ENCODE data around the gene ARSK.

Gene ARSK

DNA sequence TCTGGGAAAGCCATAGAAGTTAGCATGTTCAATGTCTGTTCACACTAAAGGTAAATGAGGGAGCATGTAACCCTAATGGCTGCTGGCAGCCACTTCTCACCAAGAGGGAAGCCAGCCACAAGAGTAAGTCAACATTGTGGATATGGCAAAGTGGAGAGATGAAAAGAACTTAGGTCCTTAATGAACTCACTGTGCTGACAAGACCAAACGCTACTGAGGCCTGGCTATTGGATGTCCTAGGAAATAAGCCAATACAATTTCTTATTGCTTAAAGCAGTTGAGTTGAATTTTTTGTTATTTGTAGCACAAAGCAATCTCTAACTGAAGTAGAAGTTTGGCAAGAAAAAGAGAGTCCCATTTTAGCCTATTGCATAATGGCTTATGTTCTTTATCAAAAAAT is 71.8 kb downstream of the ARSK start:
- no peaks in the 10 kb centered on the region for H3K36me3 ChIP-seq (ENCODE audit: control insufficient read depth in 1 of 2, insufficient read depth in 2 of 2, low read depth in 1 of 2, low read length in 2 of 2)
- H3K9ac ChIP-seq (ENCODE audit: low read length) = no peak overlapping the region
- no peak overlapping the region for H2AFZ ChIP-seq (ENCODE audit: low read depth, low read length)
- H3K18ac ChIP-seq (ENCODE audit: low read depth in 1 of 2, low read length in 2 of 2) = no peak overlapping the region
- H2BK15ac ChIP-seq (ENCODE audit: low read depth, poor library complexity, severe bottlenecking) = no peak overlapping the region
- no peak overlapping the region for H2AK5ac ChIP-seq (ENCODE audit: low read length, severe bottlenecking)
- H4K8ac ChIP-seq (ENCODE audit: low read length) = no peak overlapping the region
- H3K79me1 ChIP-seq (replicated peaks; ENCODE audit: low read length, poor library complexity, severe bottlenecking) = no peaks in the 10 kb centered on the region
- H3K4me2 ChIP-seq (ENCODE audit: low read length, poor library complexity, severe bottlenecking) = no peak overlapping the region
- no peak overlapping the region for H2BK120ac ChIP-seq (ENCODE audit: low read depth, low read length)
- no peak overlapping the region for H3K27ac ChIP-seq (ENCODE audit: low read length, poor library complexity, severe bottlenecking)
- no peak for DNase-seq
- H3K27me3 ChIP-seq (ENCODE audit: control insufficient read depth in 1 of 2, insufficient read depth in 1 of 2, low read length in 2 of 2) = no peaks in the 10 kb centered on the region
- no peak overlapping the region for H2BK5ac ChIP-seq (ENCODE audit: low read depth, low read length, poor library complexity, severe bottlenecking)
- no peak overlapping the region for H3K4ac ChIP-seq (ENCODE audit: low read depth in 1 of 2, low read length in 2 of 2)
- H3K4me3 ChIP-seq (ENCODE audit: insufficient read depth in 1 of 2, low read depth in 1 of 2, low read length in 2 of 2) = no peak overlapping the region
- no peak overlapping the region for H3K23ac ChIP-seq (ENCODE audit: low read length in 2 of 2)
- H3K14ac ChIP-seq (ENCODE audit: low read length in 2 of 2) = no peak overlapping the region
- H3K4me1 ChIP-seq (ENCODE audit: control insufficient read depth, insufficient read depth, low read depth, low read length) = no peaks in the 10 kb centered on the region
- 93% methylated on average over 1 of the region's 1 CpG for WGBS
- no peak overlapping the region for H2BK12ac ChIP-seq (ENCODE audit: low read length in 2 of 2)
- H4K91ac ChIP-seq (ENCODE audit: low read length) = no peak overlapping the region
- no peaks in the 10 kb centered on the region for H3K9me3 ChIP-seq (ENCODE audit: control insufficient read depth, low read length)

DNA sequence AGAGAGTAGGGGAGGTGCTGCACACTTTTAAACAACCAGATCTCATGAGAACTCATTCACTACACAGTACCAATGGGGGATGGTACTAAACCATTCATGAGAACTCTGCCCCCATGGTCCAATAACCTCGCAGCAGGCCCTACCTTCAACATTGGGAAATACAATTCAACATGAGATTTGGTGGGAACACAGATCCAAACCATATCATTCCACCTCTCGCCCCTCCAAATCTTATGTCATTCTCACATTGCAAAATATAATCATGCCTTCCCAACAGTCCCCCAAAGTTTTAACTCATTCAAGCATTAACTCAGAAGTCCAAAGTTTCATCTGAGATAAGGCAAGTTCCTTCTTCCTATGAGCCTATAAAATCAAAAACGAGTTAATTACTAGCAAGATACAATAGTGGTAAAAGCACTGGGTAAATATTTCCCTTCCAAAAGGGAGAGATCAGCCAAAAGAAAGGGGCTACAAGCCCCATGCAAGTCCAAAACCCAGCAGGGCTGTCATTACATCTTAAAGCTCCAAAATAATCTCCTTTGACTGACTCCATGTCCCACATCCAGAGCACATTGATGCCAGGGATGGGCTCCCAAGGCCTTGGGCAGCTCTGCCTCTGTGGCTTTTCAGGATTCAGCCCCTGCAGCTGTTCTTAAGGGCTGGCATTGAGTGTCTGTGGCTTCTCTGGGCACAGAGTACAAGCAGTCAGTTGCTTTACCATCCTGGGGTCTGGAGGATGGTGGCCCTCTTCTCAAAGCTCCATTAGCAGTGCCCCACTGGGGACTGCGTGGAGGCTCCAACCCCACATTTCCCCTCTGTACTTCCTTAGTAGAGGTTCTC is 73.3 kb downstream of the ARSK start:
- H3K14ac ChIP-seq (ENCODE audit: low read length in 2 of 2) = no peak overlapping the region
- H4K8ac ChIP-seq (ENCODE audit: low read length) = no peak overlapping the region
- no peak overlapping the region for H2BK5ac ChIP-seq (ENCODE audit: low read depth, low read length, poor library complexity, severe bottlenecking)
- H3K23ac ChIP-seq (ENCODE audit: low read length in 2 of 2) = no peak overlapping the region
- H2AFZ ChIP-seq (ENCODE audit: low read depth, low read length) = no peak overlapping the region
- H3K27ac ChIP-seq (ENCODE audit: low read length, poor library complexity, severe bottlenecking) = no peak overlapping the region
- H3K4me1 ChIP-seq (ENCODE audit: control insufficient read depth, insufficient read depth, low read depth, low read length) = peaks cover 2% of the 10 kb centered on the region
- H2BK15ac ChIP-seq (ENCODE audit: low read depth, poor library complexity, severe bottlenecking) = no peak overlapping the region
- H3K9ac ChIP-seq (ENCODE audit: low read length) = no peak overlapping the region
- H3K79me1 ChIP-seq (replicated peaks; ENCODE audit: low read length, poor library complexity, severe bottlenecking) = no peaks in the 10 kb centered on the region
- H2BK120ac ChIP-seq (ENCODE audit: low read depth, low read length) = no peak overlapping the region
- no peak overlapping the region for H3K4me3 ChIP-seq (ENCODE audit: insufficient read depth in 1 of 2, low read depth in 1 of 2, low read length in 2 of 2)
- 85% methylated on average over 4 of the region's 4 CpGs for WGBS
- H3K4me2 ChIP-seq (ENCODE audit: low read length, poor library complexity, severe bottlenecking) = no peak overlapping the region
- no peak for DNase-seq
- H2BK12ac ChIP-seq (ENCODE audit: low read length in 2 of 2) = no peak overlapping the region
- H3K4ac ChIP-seq (ENCODE audit: low read depth in 1 of 2, low read length in 2 of 2) = no peak overlapping the region
- no peak overlapping the region for H4K91ac ChIP-seq (ENCODE audit: low read length)
- H2AK5ac ChIP-seq (ENCODE audit: low read length, severe bottlenecking) = no peak overlapping the region
- H3K36me3 ChIP-seq (ENCODE audit: control insufficient read depth in 1 of 2, insufficient read depth in 2 of 2, low read depth in 1 of 2, low read length in 2 of 2) = no peaks in the 10 kb centered on the region
- no peak overlapping the region for H3K18ac ChIP-seq (ENCODE audit: low read depth in 1 of 2, low read length in 2 of 2)
- no peaks in the 10 kb centered on the region for H3K27me3 ChIP-seq (ENCODE audit: control insufficient read depth in 1 of 2, insufficient read depth in 1 of 2, low read length in 2 of 2)
- no peaks in the 10 kb centered on the region for H3K9me3 ChIP-seq (ENCODE audit: control insufficient read depth, low read length)

DNA sequence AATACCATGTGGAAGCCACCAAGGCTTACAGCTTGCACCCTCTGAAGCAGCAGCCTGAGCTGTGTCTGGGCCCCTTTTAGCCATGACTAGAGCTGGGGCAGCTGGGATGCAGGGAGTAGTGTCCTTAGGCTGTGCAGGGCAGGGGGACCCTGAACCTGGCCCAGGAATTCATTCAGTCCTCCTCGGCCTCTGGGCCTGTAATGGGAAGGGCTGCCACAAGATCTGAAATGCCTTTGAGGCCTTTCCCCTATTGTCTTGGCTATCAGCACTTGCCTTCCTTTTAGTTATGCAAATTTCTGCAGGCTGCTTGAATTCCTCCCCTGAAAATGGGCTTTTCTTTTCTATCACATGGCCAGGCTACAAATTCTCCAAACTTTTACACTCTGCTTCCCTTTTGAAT is 74.0 kb downstream of the ARSK start:
- Histone ChIP-seq H2BK12ac (ENCODE audit: low read length in 2 of 2) (no peak overlapping the region), H3K4me2 (ENCODE audit: low read length, poor library complexity, severe bottlenecking) (no peak overlapping the region), H3K14ac (ENCODE audit: low read length in 2 of 2) (no peak overlapping the region), H3K27me3 (ENCODE audit: control insufficient read depth in 1 of 2, insufficient read depth in 1 of 2, low read length in 2 of 2) (no peaks in the 10 kb centered on the region), H3K79me1 (replicated peaks; ENCODE audit: low read length, poor library complexity, severe bottlenecking) (no peaks in the 10 kb centered on the region), H3K36me3 (ENCODE audit: control insufficient read depth in 1 of 2, insufficient read depth in 2 of 2, low read depth in 1 of 2, low read length in 2 of 2) (no peaks in the 10 kb centered on the region), H3K23ac (ENCODE audit: low read length in 2 of 2) (no peak overlapping the region), H4K8ac (ENCODE audit: low read length) (no peak overlapping the region), H3K9me3 (ENCODE audit: control insufficient read depth, low read length) (no peaks in the 10 kb centered on the region), H2AFZ (ENCODE audit: low read depth, low read length) (no peak overlapping the region), H3K4me3 (ENCODE audit: insufficient read depth in 1 of 2, low read depth in 1 of 2, low read length in 2 of 2) (no peak overlapping the region), H2BK120ac (ENCODE audit: low read depth, low read length) (no peak overlapping the region), H2BK15ac (ENCODE audit: low read depth, poor library complexity, severe bottlenecking) (no peak overlapping the region), H2BK5ac (ENCODE audit: low read depth, low read length, poor library complexity, severe bottlenecking) (no peak overlapping the region), H3K9ac (ENCODE audit: low read length) (no peak overlapping the region), H2AK5ac (ENCODE audit: low read length, severe bottlenecking) (no peak overlapping the region), H3K4ac (ENCODE audit: low read depth in 1 of 2, low read length in 2 of 2) (no peak overlapping the region), H3K27ac (ENCODE audit: low read length, poor library complexity, severe bottlenecking) (no peak overlapping the region), H4K91ac (ENCODE audit: low read length) (no peak overlapping the region), H3K18ac (ENCODE audit: low read depth in 1 of 2, low read length in 2 of 2) (no peak overlapping the region), H3K4me1 (ENCODE audit: control insufficient read depth, insufficient read depth, low read depth, low read length) (peaks cover 2% of the 10 kb centered on the region)
- no peak for DNase-seq
- WGBS = 90% methylated on average over 1 of the region's 1 CpG

DNA sequence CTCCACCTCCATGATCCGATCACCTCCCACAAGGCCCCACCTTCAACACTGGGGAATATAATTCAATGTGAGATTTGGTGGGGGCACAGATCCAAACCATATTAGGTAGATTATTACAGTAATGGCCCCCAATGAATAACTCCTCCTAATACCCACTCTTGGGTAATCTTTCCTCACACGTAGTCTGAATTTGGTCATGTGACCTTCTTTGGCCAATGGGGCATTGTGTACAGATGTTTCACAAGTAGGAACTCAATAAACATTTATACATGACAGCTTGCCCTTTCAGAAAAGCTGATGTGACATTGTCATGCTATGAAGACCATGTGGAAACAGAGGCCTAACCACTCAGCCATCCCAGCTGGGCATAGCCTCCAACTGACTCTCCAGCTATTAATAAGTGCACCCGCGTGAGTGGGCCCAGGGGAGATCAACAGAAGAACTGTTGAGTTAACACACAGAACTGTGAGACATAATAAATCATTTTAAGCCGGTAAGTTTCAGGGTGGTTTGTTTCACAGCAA is 75.6 kb downstream of the ARSK start:
- H3K4me1 ChIP-seq (ENCODE audit: control insufficient read depth, insufficient read depth, low read depth, low read length) = peaks cover 2% of the 10 kb centered on the region
- H3K14ac ChIP-seq (ENCODE audit: low read length in 2 of 2) = no peak overlapping the region
- peak overlapping the region in 1 of 2 experiments; percentile 63 for H2BK12ac ChIP-seq (ENCODE audit: low read length in 2 of 2)
- peak overlapping the region in 1 of 2 experiments; percentile 48 for H3K18ac ChIP-seq (ENCODE audit: low read depth in 1 of 2, low read length in 2 of 2)
- no peak overlapping the region for H3K27ac ChIP-seq (ENCODE audit: low read length, poor library complexity, severe bottlenecking)
- no peaks in the 10 kb centered on the region for H3K36me3 ChIP-seq (ENCODE audit: control insufficient read depth in 1 of 2, insufficient read depth in 2 of 2, low read depth in 1 of 2, low read length in 2 of 2)
- H3K4ac ChIP-seq (ENCODE audit: low read depth in 1 of 2, low read length in 2 of 2) = no peak overlapping the region
- no peak overlapping the region for H2BK15ac ChIP-seq (ENCODE audit: low read depth, poor library complexity, severe bottlenecking)
- H3K9ac ChIP-seq (ENCODE audit: low read length) = peak overlapping the region; percentile 31
- DNase-seq = no peak
- no peak overlapping the region for H4K8ac ChIP-seq (ENCODE audit: low read length)
- H2BK5ac ChIP-seq (ENCODE audit: low read depth, low read length, poor library complexity, severe bottlenecking) = no peak overlapping the region
- WGBS = 100% methylated on average over 4 of the region's 5 CpGs
- no peak overlapping the region for H2AFZ ChIP-seq (ENCODE audit: low read depth, low read length)
- H4K91ac ChIP-seq (ENCODE audit: low read length) = no peak overlapping the region
- no peak overlapping the region for H2AK5ac ChIP-seq (ENCODE audit: low read length, severe bottlenecking)
- H3K79me1 ChIP-seq (replicated peaks; ENCODE audit: low read length, poor library complexity, severe bottlenecking) = no peaks in the 10 kb centered on the region
- H3K9me3 ChIP-seq (ENCODE audit: control insufficient read depth, low read length) = no peaks in the 10 kb centered on the region
- H2BK120ac ChIP-seq (ENCODE audit: low read depth, low read length) = no peak overlapping the region
- no peak overlapping the region for H3K4me2 ChIP-seq (ENCODE audit: low read length, poor library complexity, severe bottlenecking)
- H3K27me3 ChIP-seq (ENCODE audit: control insufficient read depth in 1 of 2, insufficient read depth in 1 of 2, low read length in 2 of 2) = no peaks in the 10 kb centered on the region
- no peak overlapping the region for H3K23ac ChIP-seq (ENCODE audit: low read length in 2 of 2)
- no peak overlapping the region for H3K4me3 ChIP-seq (ENCODE audit: insufficient read depth in 1 of 2, low read depth in 1 of 2, low read length in 2 of 2)
